Measurements from ENCODE around the gene CDH4. TPM values are rescaled to one million over a fixed set of nuclear protein-coding genes. Genes with fewer than 3 reads are reported as not detected.

Gene CDH4
- total RNA-seq, 4 donors from 2014 or later: 0.13 to 0.38 (median 0.21) TPM; not detected in 1

- Histone ChIP-seq H3K9me3 (no peaks in the 10 kb centered on the region), H3K36me3 (no peaks in the 10 kb centered on the region), H3K4me3 (no peak overlapping the region), H3K4me1 (no peaks in the 10 kb centered on the region), H3K27me3 (peaks cover 0 to 13% (median 0%) of the 10 kb centered on the region in 4 donors), H3K27ac (no peak overlapping the region)
- no peak for DNase-seq
- TF ChIP-seq POLR2A (IDR thresholded peaks at IDR 0.05): no peak
- TF ChIP-seq, protein P1, sequence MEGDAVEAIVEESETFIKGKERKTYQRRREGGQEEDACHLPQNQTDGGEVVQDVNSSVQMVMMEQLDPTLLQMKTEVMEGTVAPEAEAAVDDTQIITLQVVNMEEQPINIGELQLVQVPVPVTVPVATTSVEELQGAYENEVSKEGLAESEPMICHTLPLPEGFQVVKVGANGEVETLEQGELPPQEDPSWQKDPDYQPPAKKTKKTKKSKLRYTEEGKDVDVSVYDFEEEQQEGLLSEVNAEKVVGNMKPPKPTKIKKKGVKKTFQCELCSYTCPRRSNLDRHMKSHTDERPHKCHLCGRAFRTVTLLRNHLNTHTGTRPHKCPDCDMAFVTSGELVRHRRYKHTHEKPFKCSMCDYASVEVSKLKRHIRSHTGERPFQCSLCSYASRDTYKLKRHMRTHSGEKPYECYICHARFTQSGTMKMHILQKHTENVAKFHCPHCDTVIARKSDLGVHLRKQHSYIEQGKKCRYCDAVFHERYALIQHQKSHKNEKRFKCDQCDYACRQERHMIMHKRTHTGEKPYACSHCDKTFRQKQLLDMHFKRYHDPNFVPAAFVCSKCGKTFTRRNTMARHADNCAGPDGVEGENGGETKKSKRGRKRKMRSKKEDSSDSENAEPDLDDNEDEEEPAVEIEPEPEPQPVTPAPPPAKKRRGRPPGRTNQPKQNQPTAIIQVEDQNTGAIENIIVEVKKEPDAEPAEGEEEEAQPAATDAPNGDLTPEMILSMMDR (IDR thresholded peaks at IDR 0.05): no peak
- intact Hi-C loops (cut with DNase I): no loop called here
- 61 to 65% methylated on average over 6 to 16 of the region's 21 CpGs for WGBS, 2 donors
Observed at GRCh38 chr20:61320691-61321425, 68.8 kb downstream of the CDH4 start.

GRCh38 chr20:61321481-61321880, 69.4 kb downstream of the CDH4 start:
- 80 to 82% methylated on average over 9 to 13 of the region's 13 CpGs for WGBS, 2 donors
- no peaks in the 10 kb centered on the region for H3K36me3 ChIP-seq
- H3K4me1 ChIP-seq: no peaks in the 10 kb centered on the region
- no peaks in the 10 kb centered on the region for H3K9me3 ChIP-seq
- no peak overlapping the region for H3K4me3 ChIP-seq
- H3K27ac ChIP-seq: no peak overlapping the region
- peaks cover 0 to 11% (median 0%) of the 10 kb centered on the region in 4 donors for H3K27me3 ChIP-seq
- intact Hi-C loops (cut with DNase I): no loop called here
- no peak for TF ChIP-seq POLR2A (IDR thresholded peaks at IDR 0.05)
- TF ChIP-seq, protein P1 (IDR thresholded peaks at IDR 0.05): no peak
- DNase-seq: no peak

DNA sequence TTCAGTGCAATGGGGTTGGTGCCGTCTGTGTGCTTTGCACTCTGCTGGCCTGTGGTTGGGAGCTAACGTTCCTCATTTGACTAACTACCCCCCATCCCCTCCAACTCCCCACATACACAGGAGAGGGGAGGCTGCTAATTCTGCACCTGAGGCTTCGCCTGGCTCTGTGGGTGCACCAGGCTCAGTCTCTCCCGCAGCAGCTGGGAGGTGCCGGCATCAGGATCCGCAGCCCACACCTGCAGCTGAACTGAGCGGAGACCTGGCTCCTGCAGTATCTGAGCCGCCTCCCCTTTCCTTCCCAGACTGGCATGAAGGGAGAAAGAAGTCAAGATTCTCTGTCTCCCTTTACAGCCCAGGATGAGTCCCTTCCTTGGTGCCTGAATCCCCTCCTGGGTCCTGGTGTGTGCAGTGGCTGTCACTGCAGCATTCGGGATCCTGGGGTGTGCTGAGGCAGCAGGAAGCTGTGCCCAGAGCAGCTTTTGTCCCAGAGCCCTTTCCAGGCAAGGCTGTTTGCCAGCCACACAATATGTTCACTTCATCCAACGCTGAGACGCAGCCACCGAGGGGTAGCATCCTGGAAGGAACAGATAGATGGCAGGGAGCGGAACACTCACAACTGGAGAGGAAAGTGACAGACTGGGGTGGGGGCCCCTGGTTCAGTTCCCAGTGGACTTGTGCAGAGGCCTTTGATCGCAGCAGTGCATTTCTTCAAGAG, 70.2 kb downstream of the CDH4 start:
- 42 to 78% methylated on average over 3 to 4 of the region's 14 CpGs for WGBS, 2 donors
- TF ChIP-seq, protein P1 (IDR thresholded peaks at IDR 0.05): no peak
- no peak for TF ChIP-seq POLR2A (IDR thresholded peaks at IDR 0.05)
- Histone ChIP-seq H3K9me3 (no peaks in the 10 kb centered on the region), H3K27me3 (peaks cover 0 to 9% (median 0%) of the 10 kb centered on the region in 4 donors), H3K27ac (no peak overlapping the region), H3K4me3 (no peak overlapping the region), H3K36me3 (no peaks in the 10 kb centered on the region), H3K4me1 (no peaks in the 10 kb centered on the region)
- intact Hi-C loops (cut with DNase I): no loop called here
- DNase-seq: no peak

DNA sequence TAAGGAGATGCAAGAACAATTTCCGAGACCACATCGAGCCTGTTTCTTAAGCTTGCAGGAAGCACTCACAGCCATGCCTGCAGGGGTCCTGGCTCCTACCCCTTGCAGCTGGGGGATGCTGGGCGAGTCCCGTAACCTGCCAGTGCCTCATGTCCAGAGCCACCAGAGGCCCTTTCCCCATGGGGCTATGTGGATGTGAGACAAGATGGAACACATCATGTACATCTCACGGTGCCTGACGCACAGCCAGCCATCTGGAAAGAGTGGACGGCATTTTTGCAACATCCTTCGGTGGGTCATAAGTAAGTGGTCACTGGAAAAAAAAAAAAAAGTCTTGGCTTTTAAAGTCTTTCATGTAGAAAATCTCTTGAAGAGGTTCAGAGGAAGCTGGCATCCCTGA, 72.8 kb downstream of the CDH4 start:
- no peaks in the 10 kb centered on the region for H3K27me3 ChIP-seq
- no peak overlapping the region for H3K4me3 ChIP-seq
- intact Hi-C loops (cut with DNase I): no loop called here
- H3K36me3 ChIP-seq: no peaks in the 10 kb centered on the region
- no peaks in the 10 kb centered on the region for H3K9me3 ChIP-seq
- TF ChIP-seq, protein P1 (IDR thresholded peaks at IDR 0.05): no peak
- TF ChIP-seq POLR2A (IDR thresholded peaks at IDR 0.05): no peak
- no peaks in the 10 kb centered on the region for H3K4me1 ChIP-seq
- WGBS, 2 donors: 68 to 85% methylated on average over 3 to 4 of the region's 8 CpGs
- DNase-seq: no peak
- no peak overlapping the region for H3K27ac ChIP-seq

- WGBS, 2 donors: 83% methylated on average over 7 to 10 of the region's 10 CpGs
Observed at GRCh38 chr20:61325718-61326117, 73.7 kb downstream of the CDH4 start.

More at GRCh38 chr20:61325718-61326117, 73.7 kb downstream of the CDH4 start:
- Histone ChIP-seq H3K4me3 (no peak overlapping the region), H3K36me3 (no peaks in the 10 kb centered on the region), H3K9me3 (no peaks in the 10 kb centered on the region), H3K27me3 (no peaks in the 10 kb centered on the region), H3K27ac (no peak overlapping the region), H3K4me1 (no peaks in the 10 kb centered on the region)
- DNase-seq: no peak
- TF ChIP-seq POLR2A (IDR thresholded peaks at IDR 0.05): no peak
- TF ChIP-seq, protein P1 (IDR thresholded peaks at IDR 0.05): no peak
- intact Hi-C loops (cut with DNase I): no loop called here
